Anterior cingulate cortex (tissue), 58 donors: Measurements from ENCODE around the gene ICAM1.
A peak's percentile ranks its signal among the peaks of the same experiment; 100 is the strongest.

Experiments
- DNase-seq, 58 donors: peaks; one replicate each; lab custom pipeline; 2025; lab: John Stamatoyannopoulos, UW

ICAM1 gene

GRCh38 chr19:10291554-10292205 lies 20.8 kb downstream of the ICAM1 start:
- DNase-seq: no peak

GRCh38 chr19:10292206-10292788 lies 21.4 kb downstream of the ICAM1 start:
- DNase-seq: peak in 36 of 58 donors; percentile 2 to 68 (median 28)

GRCh38 chr19:10292789-10293636 lies 22.1 kb downstream of the ICAM1 start:
- no peak for DNase-seq

- DNase-seq: no peak
Observed at GRCh38 chr19:10293637-10294367, 22.9 kb downstream of the ICAM1 start.

GRCh38 chr19:10294368-10294697 lies 23.4 kb downstream of the ICAM1 start:
- DNase-seq: no peak

GRCh38 chr19:10295305-10295846 lies 24.5 kb downstream of the ICAM1 start:
- DNase-seq: no peak

GRCh38 chr19:10295847-10296591 lies 25.1 kb downstream of the ICAM1 start:
- no peak for DNase-seq

- DNase-seq: peak in 26 of 58 donors; percentile 6 to 65 (median 28)
Observed at GRCh38 chr19:10299545-10300458, 28.9 kb downstream of the ICAM1 start.

- peak in 48 of 58 donors; percentile 6 to 82 (median 39) for DNase-seq
Observed at GRCh38 chr19:10305139-10305806, 34.4 kb downstream of the ICAM1 start.

- DNase-seq: no peak
Observed at GRCh38 chr19:10306327-10306726, 35.4 kb downstream of the ICAM1 start.

GRCh38 chr19:10309423-10309822 lies 38.5 kb downstream of the ICAM1 start, which contains the start of gene ZGLP1:
TSS of gene ZGLP1 (minus strand) at chr19:10309815.
- no peak for DNase-seq

GRCh38 chr19:10315335-10316214 lies 44.7 kb downstream of the ICAM1 start, which contains the start of gene FDX2:
TSS of gene FDX2 (minus strand) at chr19:10316015. CDS start at chr19:10315996, 19 bp downstream.
- DNase-seq: peak in 57 of 58 donors; percentile 36 to 95 (median 80)

GRCh38 chr19:10316229-10317044 lies 45.5 kb downstream of the ICAM1 start:
- peak in 18 of 58 donors; percentile 13 to 54 (median 28) for DNase-seq

- no peak for DNase-seq
Observed at GRCh38 chr19:10317045-10317856, 46.3 kb downstream of the ICAM1 start.

- DNase-seq: no peak
Observed at GRCh38 chr19:10317857-10318462, 47.0 kb downstream of the ICAM1 start.
